Liver (tissue), 9 donors: ENCODE results near the gene LRRTM3. TPM values are rescaled to one million over a fixed set of nuclear protein-coding genes. Genes with fewer than 3 reads are reported as not detected.

Source experiments
- DNase-seq: peaks from one replicate; pipeline ENCODE4 v3.0.0-alpha.2; 2017; ENCODE audit warnings: low spot score
- H3K27ac ChIP-seq, 2 donors: one replicate each; pipeline ENCODE4 v1.7.0; 2013; ENCODE audit warnings: inconsistent platforms in 2 of 2, low read length in 2 of 2, control low read depth in 1 of 2, low read depth in 1 of 2, mild to moderate bottlenecking in 1 of 2
- H3K27me3 ChIP-seq, 4 donors: one replicate each; pipeline versions ENCODE4 v1.6.1 to v1.7.0; 2013; ENCODE audit warnings: low read length in 3 of 4, inconsistent platforms in 1 of 4, mild to moderate bottlenecking in 1 of 4, moderate library complexity in 1 of 4; ENCODE audit not compliant: control insufficient read depth in 4 of 4, insufficient read depth in 4 of 4
- H3K36me3 ChIP-seq, 4 donors: one replicate each; pipeline versions ENCODE4 v1.6.1 to v1.7.0; 2013; ENCODE audit warnings: low read length in 3 of 4, mild to moderate bottlenecking in 3 of 4, low read depth in 1 of 4, moderate library complexity in 1 of 4; ENCODE audit not compliant: control insufficient read depth in 4 of 4, insufficient read depth in 3 of 4
- H3K4me1 ChIP-seq, 4 donors: one replicate each; pipeline versions ENCODE4 v1.6.1 to v1.7.0; 2013; ENCODE audit warnings: low read length in 3 of 4, mild to moderate bottlenecking in 3 of 4, moderate library complexity in 1 of 4; ENCODE audit not compliant: control insufficient read depth in 4 of 4, insufficient read depth in 4 of 4
- H3K4me3 ChIP-seq, 3 donors: one replicate each; pipeline versions ENCODE4 v1.6.1 to v1.7.0; 2013; ENCODE audit warnings: low read length in 3 of 3, control low read depth in 1 of 3, low read depth in 1 of 3, mild to moderate bottlenecking in 1 of 3
- H3K9ac ChIP-seq, 2 donors: one replicate each; pipeline ENCODE4 v1.7.0; 2013; ENCODE audit warnings: low read length in 2 of 2, mild to moderate bottlenecking in 2 of 2, moderate library complexity in 2 of 2, control low read depth in 1 of 2, low read depth in 1 of 2
- H3K9me3 ChIP-seq, 4 donors: one replicate each; pipeline versions ENCODE4 v1.6.1 to v1.7.0; 2013; ENCODE audit warnings: low read length in 3 of 4; ENCODE audit not compliant: control insufficient read depth in 4 of 4
- ATF3 ChIP-seq: IDR thresholded peaks from 2 replicates; pipeline ENCODE4 v1.6.1; 2016; ENCODE audit warnings: antibody characterized with exemption
- CTCF ChIP-seq: fragments of 150-350 bp; IDR thresholded peaks from 2 replicates; pipeline ENCODE4 v1.5.1; 2017; ENCODE audit warnings: improper control_type of control experiment, low read depth, low read length; ENCODE audit not compliant: missing input control
- EGR1 ChIP-seq, 2 donors: IDR thresholded peaks; 2 replicates each; pipeline ENCODE4 v1.6.1; 2016 to 2018; ENCODE audit warnings: antibody characterized with exemption in 2 of 2, low read depth in 2 of 2
- FOXA1 ChIP-seq: IDR thresholded peaks from 2 replicates; pipeline ENCODE4 v1.6.1; 2016; ENCODE audit warnings: antibody characterized with exemption
- FOXA2 ChIP-seq: IDR thresholded peaks from 2 replicates; pipeline ENCODE4 v1.6.1; 2016; ENCODE audit warnings: antibody characterized with exemption
- GABPA ChIP-seq, 2 donors: IDR thresholded peaks in 1 of 2; conservative IDR thresholded peaks in 1 of 2; 2 replicates each; pipeline ENCODE4 v1.6.1; 2016; ENCODE audit warnings: antibody characterized with exemption in 2 of 2, mild to moderate bottlenecking in 1 of 2, moderate library complexity in 1 of 2
- HNF4A ChIP-seq, 2 donors: conservative IDR thresholded peaks; 2 replicates each; pipeline ENCODE4 v1.6.1; 2016; ENCODE audit warnings: antibody characterized with exemption in 2 of 2, mild to moderate bottlenecking in 2 of 2
- HNF4G ChIP-seq: IDR thresholded peaks from 2 replicates; pipeline ENCODE4 v1.6.1; 2016; ENCODE audit warnings: antibody characterized with exemption
- JUND ChIP-seq, 2 donors: IDR thresholded peaks; 2 replicates each; pipeline ENCODE4 v1.6.1; 2016; ENCODE audit warnings: antibody characterized with exemption in 2 of 2
- MAX ChIP-seq: IDR thresholded peaks from 2 replicates; pipeline ENCODE4 v1.6.1; 2016; ENCODE audit warnings: antibody characterized with exemption
- NR2F2 ChIP-seq: IDR thresholded peaks from 2 replicates; pipeline ENCODE4 v1.6.1; 2016; ENCODE audit warnings: antibody characterized with exemption
- RAD21 ChIP-seq, 2 donors: IDR thresholded peaks; 2 replicates each; pipeline ENCODE4 v1.6.1; 2016; ENCODE audit warnings: antibody characterized with exemption in 2 of 2, mild to moderate bottlenecking in 2 of 2
- REST ChIP-seq: IDR thresholded peaks from 2 replicates; pipeline ENCODE4 v1.6.1; 2016; ENCODE audit warnings: antibody characterized with exemption, mild to moderate bottlenecking
- RXRA ChIP-seq, 2 donors: IDR thresholded peaks; 2 replicates each; pipeline ENCODE4 v1.6.1; 2017 to 2018; ENCODE audit warnings: antibody characterized with exemption in 2 of 2, mild to moderate bottlenecking in 1 of 2
- SP1 ChIP-seq: IDR thresholded peaks from 2 replicates; pipeline ENCODE4 v1.6.1; 2018; ENCODE audit warnings: antibody characterized with exemption, mild to moderate bottlenecking
- TAF1 ChIP-seq: conservative IDR thresholded peaks from 2 replicates; pipeline ENCODE4 v1.6.1; 2016; ENCODE audit warnings: antibody characterized with exemption, mild to moderate bottlenecking
- YY1 ChIP-seq: IDR thresholded peaks from 2 replicates; pipeline ENCODE4 v1.6.1; 2016; ENCODE audit warnings: antibody characterized with exemption, mild to moderate bottlenecking
- ZBTB33 ChIP-seq: IDR thresholded peaks from 2 replicates; pipeline ENCODE4 v1.6.1; 2016; ENCODE audit warnings: antibody characterized with exemption
- WGBS: extraction: QIAGEN DNeasy Blood & Tissue Kit; methylation state at CpG from one replicate; pipeline ENCODE4 v1.1.7; 2013; 5-methylcytosine and 5-hydroxymethylcytosine counted together
- polyA plus RNA-seq, 2 donors: library from polyadenylated mRNA; stranded (reverse) in 1 of 2; unstranded in 1 of 2; fragments of 200-250 nt in 1 of 2; fragments of >200 nt in 1 of 2; fragmentation: Nextera tagmentation in 1 of 2; extraction: Ambion mirVana in 1 of 2; gene quantifications; one replicate each; pipeline versions ENCODE4 v1.2.1 to v1.2.3, GENCODE V29; 2013 to 2015
- total RNA-seq, 2 donors: library from RNA; depleted of rRNA; stranded (reverse); fragments of >200 nt; gene quantifications; one replicate each; pipeline ENCODE4 v1.2.3, GENCODE V29; 2014
- donor health status: healthy.
- donor health status: healthy.
- donor health status: healthy.
- donor health status: healthy.
- donor health status: healthy.

The LRRTM3 gene
- total and polyA plus RNA-seq, 4 donors, result 0.67 TPM; not detected in 3

GRCh38 chr10:67095531-67095930 lies 169.7 kb downstream of the LRRTM3 start:
- Histone ChIP-seq H3K9me3 (no peaks in the 10 kb centered on the region), H3K4me1 (no peaks in the 10 kb centered on the region), H3K9ac (no peak overlapping the region), H3K36me3 (no peaks in the 10 kb centered on the region), H3K27me3 (no peaks in the 10 kb centered on the region), H3K27ac (no peak overlapping the region), H3K4me3 (no peak overlapping the region)
- WGBS, result 56% methylated on average over 2 of the region's 2 CpGs
- DNase-seq, result no peak
- no peak for TF ChIP-seq ATF3
- no peak for TF ChIP-seq NR2F2
- no peak for TF ChIP-seq MAX
- no peak for TF ChIP-seq FOXA2
- no peak for TF ChIP-seq TAF1
- TF ChIP-seq GABPA (IDR thresholded peaks at IDR 0.05 in 1 of 2, conservative IDR thresholded peaks at IDR 0.05 in 1 of 2), result no peak
- no peak for TF ChIP-seq ZBTB33
- no peak for TF ChIP-seq FOXA1
- TF ChIP-seq SP1, result no peak
- TF ChIP-seq JUND (IDR thresholded peaks at IDR 0.05), result no peak

- H3K36me3 ChIP-seq, result no peaks in the 10 kb centered on the region
- no peaks in the 10 kb centered on the region for H3K4me1 ChIP-seq
- no peaks in the 10 kb centered on the region for H3K9me3 ChIP-seq
- no peak overlapping the region for H3K27ac ChIP-seq
- no peak overlapping the region for H3K9ac ChIP-seq
- no peak for DNase-seq
- H3K27me3 ChIP-seq, result no peaks in the 10 kb centered on the region
- TF ChIP-seq TAF1 (no peak), MAX (no peak), SP1 (no peak), FOXA1 (no peak), YY1 (no peak), FOXA2 (no peak), JUND (IDR thresholded peaks at IDR 0.05) (no peak), GABPA (IDR thresholded peaks at IDR 0.05 in 1 of 2, conservative IDR thresholded peaks at IDR 0.05 in 1 of 2) (no peak), ZBTB33 (no peak), NR2F2 (no peak), REST (no peak), EGR1 (IDR thresholded peaks at IDR 0.05; ENCODE audit: low read depth in 2 of 2) (no peak), RAD21 (IDR thresholded peaks at IDR 0.05) (no peak), CTCF (no peak), RXRA (IDR thresholded peaks at IDR 0.05) (no peak), HNF4G (no peak), ATF3 (no peak), HNF4A (conservative IDR thresholded peaks at IDR 0.05) (no peak)
- 87% methylated on average over 2 of the region's 2 CpGs for WGBS
- no peak overlapping the region for H3K4me3 ChIP-seq
These were observed 172.6 kb downstream of the LRRTM3 start for GRCh38 chr10:67098461-67098860.
